Astrocyte of the spinal cord (primary cell): ENCODE data around the gene GRIA3.
"Not testable (repeated sequence)": the region's sequence is repeated elsewhere in the genome, so short reads cannot be mapped to it uniquely, and the experiment has no call there.

Experiments
- DNase-seq: peaks from one replicate; pipeline ENCODE4 v3.0.0; 2011; ENCODE audit warnings: low read depth, low spot score
- H3K4me3 ChIP-seq: 2 replicates; pipeline ENCODE4 v1.5.1; 2011; ENCODE audit warnings: low read depth, mild to moderate bottlenecking, low read length, moderate library complexity
- CTCF ChIP-seq: IDR thresholded peaks from 2 replicates; pipeline ENCODE4 v1.5.1; 2012; ENCODE audit warnings: low read depth, mild to moderate bottlenecking, low read length, inconsistent platforms
- in situ Hi-C: cut with HindIII; loops from 2 replicates; pipeline ENCODE4 v1.10.0; 2017; ENCODE audit warnings: low sequenced_read_pairs

Gene GRIA3

GRCh38 chrX:123424546-123424945, 240.5 kb downstream of the GRIA3 start:
- no peak for TF ChIP-seq CTCF
- in situ Hi-C loops, result no loop called here
- no peak overlapping the region for H3K4me3 ChIP-seq
- DNase-seq, result peak; percentile 70

- in situ Hi-C loops, result no loop called here
- H3K4me3 ChIP-seq, result no peak overlapping the region
- no peak for TF ChIP-seq CTCF
- DNase-seq, result no peak
These were observed 241.4 kb downstream of the GRIA3 start for GRCh38 chrX:123425471-123425870.

GRCh38 chrX:123425904-123426303, 241.8 kb downstream of the GRIA3 start:
- TF ChIP-seq CTCF, result no peak

GRCh38 chrX:123432361-123433150, 248.5 kb downstream of the GRIA3 start:
- H3K4me3 ChIP-seq, result no peak overlapping the region
- no peak for DNase-seq
- in situ Hi-C loops, result no loop called here
- TF ChIP-seq CTCF, result no peak

More at GRCh38 chrX:123425904-123426303, 241.8 kb downstream of the GRIA3 start:
- H3K4me3 ChIP-seq, result no peak overlapping the region
- in situ Hi-C loops, result no loop called here
- DNase-seq, result peak; percentile 51

- H3K4me3 ChIP-seq, result no peak overlapping the region
- DNase-seq, result no peak
- TF ChIP-seq CTCF, result no peak
- in situ Hi-C loops, result no loop called here
These were observed 252.5 kb downstream of the GRIA3 start for GRCh38 chrX:123436512-123437136.

GRCh38 chrX:123439926-123440325, 255.8 kb downstream of the GRIA3 start:
- H3K4me3 ChIP-seq, in situ Hi-C loops, DNase-seq: not testable (repeated sequence)

GRCh38 chrX:123442764-123443163, 258.7 kb downstream of the GRIA3 start:
- in situ Hi-C loops, result no loop called here
- no peak overlapping the region for H3K4me3 ChIP-seq
- DNase-seq, result no peak
- TF ChIP-seq CTCF, result no peak
